GM04504 (cell line): ENCODE results near the gene MSH3.
"Not testable (repeated sequence)": the region's sequence is repeated elsewhere in the genome, so short reads cannot be mapped to it uniquely, and the experiment has no call there.

ENCODE experiments used
- DNase-seq: peaks from one replicate; pipeline ENCODE4 v3.0.0-alpha.2; 2012; ENCODE audit warnings: low read depth

MSH3 gene

DNA sequence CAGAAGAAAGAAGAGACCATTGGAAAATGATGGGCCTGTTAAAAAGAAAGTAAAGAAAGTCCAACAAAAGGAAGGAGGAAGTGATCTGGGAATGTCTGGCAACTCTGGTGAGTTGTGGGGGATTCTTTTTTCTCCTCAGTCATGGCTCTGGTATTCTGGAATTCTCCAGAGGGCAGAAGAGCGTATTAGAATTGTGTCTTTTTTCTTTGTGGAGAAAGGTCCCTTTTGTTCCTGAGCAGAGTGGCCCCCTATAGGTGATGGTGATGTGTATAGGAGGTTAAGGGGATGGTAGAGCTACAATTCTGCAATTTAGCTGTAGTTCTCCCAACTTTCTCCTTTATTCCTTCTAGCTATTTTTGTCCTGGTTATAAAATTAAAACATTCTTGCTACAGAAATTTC, 2.0 kb downstream of the MSH3 start:
- no peak for DNase-seq

DNA sequence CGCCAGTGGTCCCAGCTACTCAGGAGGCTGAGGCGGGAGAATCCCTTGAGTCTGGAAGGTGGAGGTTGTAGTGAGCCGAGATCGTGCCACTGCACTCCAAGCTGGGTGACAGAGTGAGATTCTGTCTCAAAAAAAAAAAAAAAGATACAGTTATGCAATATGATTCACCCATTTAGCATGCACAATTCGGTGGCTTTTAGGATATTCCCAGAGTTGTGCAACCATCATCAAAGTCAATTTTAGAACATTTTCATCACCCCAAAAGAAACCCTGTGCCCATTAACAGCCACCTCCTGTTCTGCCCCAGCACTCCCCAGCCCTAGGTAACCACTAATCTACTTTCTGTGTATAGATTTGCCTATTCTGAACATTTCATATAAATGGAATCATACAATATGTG, 4.7 kb downstream of the MSH3 start:
- DNase-seq: peak; percentile 7

DNA sequence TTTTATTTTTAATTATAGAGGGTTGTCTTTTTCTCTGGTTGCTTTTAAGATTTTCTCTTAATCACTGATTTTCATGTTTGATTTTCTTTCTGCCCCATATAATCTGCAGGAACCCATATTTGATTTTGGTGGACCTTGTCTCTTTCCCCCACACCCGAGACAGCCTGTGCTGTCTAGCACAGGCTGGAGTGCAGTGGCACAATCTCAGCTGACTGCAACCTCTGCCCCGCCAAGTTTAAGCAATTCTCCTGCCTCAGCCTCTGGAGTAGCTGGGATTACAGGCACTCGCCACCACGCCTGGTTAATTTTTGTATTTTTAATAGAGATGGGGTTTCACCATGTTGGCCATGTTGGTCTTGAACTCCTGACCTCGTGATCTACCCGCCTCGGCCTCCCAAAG, 6.2 kb downstream of the MSH3 start:
- DNase-seq: not testable (repeated sequence)

DNA sequence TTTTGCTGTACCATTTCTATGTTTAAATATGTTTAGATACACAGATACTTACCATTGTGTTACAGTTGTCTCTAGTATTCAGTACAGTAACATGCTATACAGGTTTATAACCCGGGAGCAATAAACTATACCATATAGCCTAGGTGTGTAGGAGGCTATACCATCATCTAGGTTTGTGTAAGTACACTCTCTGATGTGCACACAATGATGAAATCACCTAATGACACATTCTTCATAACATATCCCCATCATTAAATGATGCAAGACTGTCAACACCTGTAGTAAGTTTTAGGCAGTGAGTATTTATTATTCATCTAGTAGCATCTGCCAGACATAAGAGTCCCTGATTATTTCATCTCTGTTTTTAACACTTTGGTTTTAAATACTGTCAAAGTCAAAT, 7.7 kb downstream of the MSH3 start:
- DNase-seq: no peak

DNA sequence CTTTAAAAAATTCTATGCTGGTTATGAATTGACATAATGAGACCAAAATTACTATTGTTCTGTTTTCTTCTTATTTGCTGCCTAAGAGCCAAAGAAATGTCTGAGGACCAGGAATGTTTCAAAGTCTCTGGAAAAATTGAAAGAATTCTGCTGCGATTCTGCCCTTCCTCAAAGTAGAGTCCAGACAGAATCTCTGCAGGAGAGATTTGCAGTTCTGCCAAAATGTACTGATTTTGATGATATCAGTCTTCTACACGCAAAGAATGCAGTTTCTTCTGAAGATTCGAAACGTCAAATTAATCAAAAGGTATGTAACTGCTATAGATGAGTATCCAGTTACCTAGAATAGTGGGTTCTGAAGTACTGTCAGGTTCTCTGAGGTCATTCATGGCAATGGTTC, 10.6 kb downstream of the MSH3 start:
- DNase-seq: no peak

DNA sequence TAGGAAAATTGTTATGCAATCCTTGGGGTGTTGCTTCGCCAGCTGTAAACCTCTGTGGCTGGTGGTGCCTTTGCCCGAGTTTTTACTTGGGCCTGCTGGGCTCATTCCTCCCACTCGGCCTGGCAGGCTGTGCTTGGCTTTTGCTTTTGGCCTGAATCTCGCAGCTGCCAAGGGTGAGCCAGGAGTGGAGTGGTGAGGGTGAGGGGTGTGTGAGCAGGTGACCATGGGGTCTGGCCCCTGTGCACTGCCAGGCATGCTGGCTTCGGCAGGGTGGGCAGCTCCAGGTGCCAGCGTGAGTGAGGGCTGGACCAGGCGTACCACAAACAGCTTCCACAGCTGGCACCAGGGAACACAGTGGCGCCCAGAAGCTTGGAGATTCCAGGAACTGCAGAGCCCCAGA, 12.9 kb downstream of the MSH3 start:
- DNase-seq: no peak

DNA sequence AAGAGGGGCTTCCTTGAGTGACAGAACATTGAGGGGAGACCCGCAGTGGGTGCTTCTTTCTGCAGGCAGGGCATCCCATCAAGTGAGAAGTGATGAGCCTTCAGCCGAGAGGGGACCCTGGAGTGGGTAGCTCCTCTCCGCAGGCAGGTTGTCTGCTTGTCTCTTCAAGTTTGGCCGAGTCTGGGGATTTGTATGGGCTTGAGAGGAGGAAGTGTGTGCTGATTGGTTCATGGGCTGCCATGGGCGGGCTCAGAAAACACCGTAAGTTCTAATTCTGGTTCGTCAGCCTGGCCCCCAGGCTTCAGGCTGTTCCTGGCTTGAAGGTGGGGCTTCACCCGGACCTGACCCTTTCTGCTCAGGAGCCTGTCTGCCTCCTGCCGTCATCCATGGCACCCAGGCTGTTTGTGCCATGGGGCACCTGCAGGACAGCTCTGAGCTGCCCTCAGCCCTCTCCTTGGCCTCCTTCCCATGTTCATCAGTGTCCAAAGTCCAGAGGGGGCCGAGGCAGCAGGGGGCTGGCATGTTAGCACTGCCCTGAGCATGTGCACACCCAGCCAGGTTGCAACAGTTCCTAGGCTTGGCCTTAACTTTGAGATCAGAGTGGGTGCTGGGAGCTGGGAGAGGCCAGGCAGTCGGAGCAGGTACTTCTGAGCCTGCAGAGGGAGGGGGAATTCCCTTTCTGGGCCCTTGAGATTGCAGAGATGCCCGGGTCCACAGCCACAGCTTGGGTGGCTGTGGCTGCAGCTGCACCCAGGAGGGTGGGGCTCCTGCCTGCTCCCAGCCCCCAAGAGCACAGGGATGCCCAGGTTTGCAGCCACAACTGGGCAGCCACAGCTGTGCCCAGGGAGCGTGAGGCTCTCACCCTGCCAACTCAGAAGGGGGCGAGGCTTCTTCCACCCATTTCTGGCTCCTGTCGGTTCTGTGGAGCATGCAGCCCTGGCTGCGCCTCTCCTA, 13.8 kb downstream of the MSH3 start:
- no peak for DNase-seq

DNA sequence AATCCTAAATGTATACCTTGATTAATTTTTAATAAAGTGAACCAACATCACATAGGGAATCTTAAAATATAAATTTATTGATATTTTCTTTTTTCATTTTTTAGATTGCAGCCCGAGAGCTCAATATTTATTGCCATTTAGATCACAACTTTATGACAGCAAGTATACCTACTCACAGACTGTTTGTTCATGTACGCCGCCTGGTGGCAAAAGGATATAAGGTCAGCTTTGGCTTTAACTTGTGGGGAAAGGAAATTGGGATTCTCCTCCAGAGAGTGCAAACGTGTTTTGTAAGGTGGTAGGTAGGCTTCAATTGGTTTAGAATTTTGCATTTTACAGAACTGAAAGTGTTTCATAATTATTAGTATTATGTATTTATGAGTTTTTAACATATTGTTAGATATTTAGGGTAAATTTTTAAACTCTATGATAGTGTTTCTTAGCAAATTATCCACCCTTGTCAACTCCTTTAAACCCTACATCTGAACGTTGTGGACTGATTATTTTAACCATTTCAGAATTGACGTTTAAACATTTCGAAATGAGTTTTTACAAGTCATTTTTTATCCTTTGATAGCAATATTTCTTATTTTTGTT, 17.8 kb downstream of the MSH3 start:
- peak; percentile 44 for DNase-seq

DNA sequence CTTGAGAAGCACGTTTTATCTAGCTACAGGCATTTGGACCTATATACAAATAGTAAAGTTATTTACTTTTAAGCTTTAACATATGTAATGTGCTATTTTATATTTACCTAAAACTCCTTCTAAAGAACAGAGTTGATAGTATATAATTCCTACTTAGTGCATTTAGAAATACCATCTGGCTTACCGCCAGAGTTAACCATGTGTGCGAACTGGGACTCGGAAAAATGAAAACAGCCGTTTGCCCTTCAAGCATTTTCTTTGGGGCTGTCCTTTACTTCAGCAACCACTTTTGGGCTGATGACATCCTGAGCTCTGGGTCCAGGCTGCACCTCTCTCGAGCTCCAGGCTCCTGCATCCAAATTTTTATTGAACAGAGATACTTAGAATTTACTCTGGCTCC, 22.3 kb downstream of the MSH3 start:
- DNase-seq: no peak

DNA sequence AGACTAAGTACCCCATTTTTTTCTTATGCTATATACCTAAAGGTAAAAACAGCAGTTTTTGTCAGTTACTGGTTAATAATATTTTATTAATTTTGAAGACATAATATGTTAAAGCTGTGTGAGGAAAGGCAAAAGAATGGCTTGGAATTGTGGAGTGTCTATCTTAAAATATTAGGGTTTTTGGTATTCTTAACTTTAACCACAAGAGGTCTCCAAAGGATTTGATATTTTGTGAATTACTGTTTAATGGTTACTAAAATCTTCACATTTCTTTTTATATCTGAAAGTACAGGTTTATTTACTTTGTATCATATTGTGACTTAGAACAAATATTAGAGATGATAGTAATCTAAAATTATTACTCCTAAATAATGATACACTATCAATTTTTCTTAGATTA, 32.3 kb downstream of the MSH3 start:
- DNase-seq: peak; percentile 3

DNA sequence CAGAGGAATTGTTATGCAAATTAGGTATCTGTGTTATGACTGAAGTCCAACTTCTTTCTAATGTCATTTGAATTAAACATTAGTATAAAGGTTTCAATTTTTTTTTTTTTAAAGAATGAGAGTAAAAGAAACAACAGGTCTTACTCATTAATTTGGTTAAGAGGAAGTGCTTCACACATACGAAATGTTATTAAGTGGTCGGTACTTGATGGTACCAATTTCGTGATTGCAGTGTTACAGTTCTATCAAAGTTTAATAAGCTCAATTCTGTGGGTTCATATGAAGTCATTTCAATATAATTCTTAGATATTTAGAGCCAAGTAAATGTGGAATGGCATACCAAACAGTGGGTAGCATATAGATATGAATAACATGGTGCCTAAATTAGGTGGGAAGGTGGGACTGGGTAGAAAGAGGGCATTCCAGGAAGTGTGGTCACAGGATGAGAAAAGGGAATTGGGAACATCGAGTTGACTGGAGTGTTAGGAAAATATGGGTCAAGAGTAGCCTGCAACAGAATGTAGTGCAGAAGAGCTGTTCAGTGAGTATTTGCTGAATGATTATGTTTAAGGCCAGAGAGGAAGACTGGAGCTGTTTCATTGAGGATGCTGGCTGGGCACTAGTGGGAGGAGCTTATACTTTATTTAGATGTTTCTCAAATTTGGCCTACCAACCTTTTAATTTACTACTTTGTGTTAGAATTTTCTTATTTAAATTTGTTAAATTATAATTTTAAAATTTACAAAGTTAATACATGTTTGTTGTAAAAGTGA, 34.4 kb downstream of the MSH3 start:
- DNase-seq: no peak

DNA sequence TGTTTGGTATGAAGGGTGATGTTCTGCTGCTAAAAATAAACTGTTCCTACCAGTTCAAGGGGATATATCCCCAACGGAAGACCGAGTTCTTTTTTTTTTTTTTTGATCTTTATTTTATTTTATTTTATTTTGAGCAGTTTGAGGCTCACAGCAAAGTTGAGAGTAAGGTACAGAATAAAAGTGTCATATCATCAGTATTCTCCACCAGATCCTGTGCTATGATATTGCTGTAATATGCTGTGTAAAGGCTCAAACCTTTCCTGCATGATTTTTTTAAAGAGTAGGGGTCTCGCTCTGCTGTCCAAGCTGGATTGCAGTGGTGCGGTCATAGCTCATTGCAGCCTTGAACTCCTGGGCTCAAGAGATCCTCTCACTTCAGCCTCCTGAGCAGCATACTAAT, 35.2 kb downstream of the MSH3 start:
- DNase-seq: no peak

DNA sequence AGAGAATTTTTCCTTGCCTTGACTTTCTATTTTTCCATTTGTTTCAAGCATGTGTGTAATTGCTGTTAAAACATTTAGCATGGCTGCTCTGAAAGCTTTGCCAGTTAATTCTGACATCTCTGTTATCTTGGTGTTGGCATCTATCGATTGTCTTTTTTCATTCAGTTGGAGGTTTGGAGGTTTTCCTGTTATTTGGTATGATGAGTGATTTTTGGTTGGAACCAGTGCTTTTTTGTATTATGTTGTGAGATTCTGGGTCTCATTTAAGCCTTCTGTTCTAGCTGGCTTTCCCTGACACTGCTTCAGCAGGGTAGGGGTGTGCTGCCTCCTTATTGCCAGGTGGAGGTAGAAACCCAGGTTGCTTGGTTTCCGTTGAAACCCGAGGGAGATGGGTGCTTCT, 41.2 kb downstream of the MSH3 start:
- no peak for DNase-seq

DNA sequence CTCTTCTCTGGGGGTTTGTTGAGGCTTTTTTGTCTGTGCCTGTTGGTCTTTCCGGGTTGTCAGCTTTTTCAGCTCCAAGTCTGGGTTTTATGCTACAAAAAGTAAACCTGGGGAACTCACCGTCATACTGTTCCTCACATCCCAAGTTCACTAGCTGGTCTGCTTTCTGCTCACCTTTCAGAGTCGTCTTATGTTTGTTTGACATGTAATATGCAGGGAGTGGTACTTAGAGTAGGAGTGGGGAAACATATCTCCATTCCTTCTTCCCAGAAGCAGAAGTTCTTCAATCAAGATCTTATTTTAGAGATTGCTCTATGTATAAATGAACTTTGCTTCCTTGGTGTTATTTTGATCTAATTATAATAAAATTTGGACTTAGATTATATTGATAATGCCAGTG, 42.0 kb downstream of the MSH3 start:
- DNase-seq: no peak

DNA sequence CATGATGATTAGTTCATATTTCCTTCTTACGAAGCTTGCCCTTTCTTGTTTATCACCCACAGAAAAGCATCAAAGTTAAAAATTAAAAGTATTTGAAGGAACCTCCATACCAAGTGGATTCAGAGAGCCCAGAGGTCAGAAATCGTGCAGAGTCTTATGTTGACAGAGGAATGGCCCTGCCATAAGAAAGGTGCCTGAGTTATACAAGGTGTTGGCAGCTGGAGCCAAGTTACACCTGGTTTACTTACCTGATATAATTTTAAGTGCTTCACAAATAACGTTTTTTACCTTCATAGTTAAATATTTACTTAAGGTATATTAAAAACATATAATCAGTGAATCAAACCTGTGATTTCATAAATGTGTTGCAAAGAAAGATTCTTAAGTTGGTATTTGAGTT, 42.6 kb downstream of the MSH3 start:
- no peak for DNase-seq

DNA sequence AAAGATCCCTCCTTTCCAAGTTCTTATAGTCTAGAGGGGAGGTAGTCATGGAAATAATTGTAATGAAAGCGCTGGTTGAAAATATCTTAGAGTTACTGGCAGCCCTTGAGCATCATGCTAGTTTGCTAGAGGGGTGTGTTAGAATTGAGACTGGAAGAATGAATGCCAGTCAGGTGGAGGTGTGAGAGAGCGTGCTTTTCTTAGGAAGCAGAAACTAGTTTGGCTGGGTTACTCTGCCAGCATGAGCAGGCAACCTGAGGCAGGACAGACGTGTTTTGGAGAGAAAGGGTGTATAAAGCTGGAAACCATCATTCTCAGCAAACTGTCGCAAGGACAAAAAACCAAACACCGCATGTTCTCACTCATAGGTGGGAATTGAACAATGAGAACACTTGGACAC, 43.9 kb downstream of the MSH3 start:
- no peak for DNase-seq

DNA sequence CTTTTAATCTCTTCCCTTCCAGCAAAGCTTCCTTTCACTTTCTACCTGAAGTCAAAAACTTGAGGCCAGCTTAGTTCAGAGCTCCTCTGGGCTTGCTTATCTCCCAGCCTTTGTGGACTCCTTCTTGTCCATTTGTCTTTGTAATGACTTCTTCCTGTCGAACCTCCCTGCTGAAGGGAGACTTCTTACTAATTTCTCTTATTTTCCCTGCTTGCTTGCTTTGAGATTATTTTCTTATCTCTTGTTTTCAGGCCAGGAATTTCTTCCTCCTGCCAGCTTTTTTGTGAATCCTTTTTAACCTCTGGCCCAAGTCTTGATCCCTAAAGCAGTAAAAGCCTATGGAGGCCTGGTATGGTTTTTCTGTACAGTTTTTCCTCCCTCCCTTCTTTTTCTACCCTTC, 47.1 kb downstream of the MSH3 start:
- no peak for DNase-seq

DNA sequence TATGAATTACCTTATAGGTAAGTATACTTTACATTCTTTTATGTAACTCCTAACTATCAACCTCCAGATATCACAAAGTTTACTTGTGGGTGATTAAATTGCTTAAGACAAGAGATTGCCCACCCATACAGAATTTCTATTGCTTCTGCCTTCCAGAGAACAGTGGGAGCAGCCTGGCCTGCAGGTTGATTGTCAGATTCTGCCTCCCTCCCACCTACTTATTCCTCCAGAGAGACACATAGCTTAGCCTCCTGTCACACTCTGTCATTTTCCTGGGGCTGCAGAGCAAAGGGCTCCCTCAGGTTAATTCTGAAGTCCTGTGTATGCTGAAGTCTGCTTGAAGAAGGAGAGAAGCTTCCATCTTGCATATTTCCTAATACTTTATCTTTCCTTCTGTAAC, 48.8 kb downstream of the MSH3 start:
- no peak for DNase-seq

DNA sequence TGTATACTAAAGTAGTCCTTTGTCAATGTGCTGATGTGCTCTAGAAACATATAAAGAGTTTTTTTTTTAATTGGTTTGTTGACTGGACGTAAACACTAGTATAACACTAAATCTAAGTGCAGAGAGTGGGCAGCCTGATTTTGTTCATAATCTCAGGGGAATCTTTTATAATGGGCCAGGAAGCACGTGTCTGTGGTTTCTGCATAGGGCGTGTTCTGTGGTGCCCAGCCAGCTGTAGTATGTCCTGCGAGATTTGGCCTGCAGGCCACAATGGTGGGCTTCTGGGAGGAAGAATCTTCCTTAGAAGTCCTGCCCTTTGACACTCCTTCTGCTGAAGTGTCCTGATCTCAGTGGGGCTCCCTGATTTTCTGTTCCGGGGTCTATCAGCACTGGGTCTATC, 49.3 kb downstream of the MSH3 start:
- no peak for DNase-seq

DNA sequence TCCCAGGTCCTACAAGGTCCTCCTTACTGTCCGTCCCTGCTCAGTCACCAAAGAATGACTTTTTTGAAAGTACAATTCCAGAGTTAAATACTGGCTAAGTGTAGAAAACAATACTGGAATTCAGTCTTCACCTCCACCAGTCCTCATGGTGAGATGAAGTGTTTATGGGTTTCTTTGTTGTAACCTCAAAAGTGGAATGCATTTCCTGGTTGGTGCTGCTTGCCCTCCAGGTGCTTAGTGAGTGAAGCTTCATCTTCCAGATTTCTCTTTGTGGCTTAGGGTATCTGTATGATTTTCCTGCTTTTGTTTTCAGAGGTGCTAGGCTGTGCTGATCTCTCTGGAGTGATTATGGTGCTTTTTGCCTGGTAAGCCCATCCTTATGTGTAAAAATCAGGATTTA, 49.8 kb downstream of the MSH3 start:
- DNase-seq: no peak

DNA sequence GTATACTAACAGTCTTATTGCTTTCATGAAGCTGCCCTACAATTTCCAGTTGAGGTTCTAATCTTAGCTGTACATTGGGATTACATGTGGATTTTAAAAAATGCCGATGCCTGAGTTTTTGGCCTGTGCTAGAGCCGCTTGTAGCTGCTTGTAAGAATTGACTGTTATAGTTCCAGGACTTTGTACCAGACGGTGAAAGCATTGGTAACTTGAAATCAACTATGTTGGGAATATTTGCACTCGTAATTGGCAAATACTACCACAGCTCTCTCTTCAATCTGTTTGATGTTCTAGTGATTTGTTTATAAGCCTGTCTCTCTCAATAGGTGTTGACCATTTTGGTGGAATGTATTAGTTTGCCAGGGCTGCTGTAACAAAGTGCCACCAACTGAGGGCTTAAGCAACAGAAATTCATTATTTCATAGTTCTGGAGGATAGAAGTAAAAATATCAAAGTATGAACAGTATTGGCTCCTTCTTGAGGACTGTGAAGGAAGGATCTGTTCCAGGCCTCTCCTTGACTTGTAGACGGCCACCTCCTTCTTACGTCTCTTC, 50.8 kb downstream of the MSH3 start:
- DNase-seq: no peak

DNA sequence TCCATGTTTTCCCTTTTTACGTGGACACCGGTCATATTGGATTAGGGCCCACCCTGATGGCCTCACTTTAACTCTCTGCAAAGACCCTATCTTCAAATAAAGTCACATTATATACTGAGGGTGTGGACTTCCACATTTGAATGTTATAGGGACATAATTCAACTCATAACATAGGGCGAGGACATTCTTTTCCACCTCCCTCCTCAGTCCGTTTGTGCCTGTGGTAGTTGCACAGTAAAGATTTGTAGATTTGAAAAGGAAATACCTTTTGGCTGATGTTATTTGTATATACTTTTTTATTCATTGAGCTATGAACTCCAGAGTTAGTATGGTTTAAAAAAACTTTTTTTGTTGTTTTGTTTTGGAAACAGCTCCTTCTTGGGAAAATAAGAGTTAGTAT, 51.3 kb downstream of the MSH3 start:
- no peak for DNase-seq
